Keratinocyte (primary cell): ENCODE data around the gene PSME4. TPM values are rescaled to one million over a fixed set of nuclear protein-coding genes. Genes with fewer than 3 reads are reported as not detected.

ENCODE experiments used
- DNase-seq: peaks from one replicate; pipeline ENCODE4 v3.0.0-alpha.2; 2011; ENCODE audit warnings: low read depth, missing footprints, low spot score
- FAIRE-seq: peaks from 2 replicates; lab custom pipeline; 2011; peaks lifted over from hg19 to GRCh38; lab: Jason Lieb, UNC
- H2AFZ ChIP-seq: 2 replicates; pipeline ENCODE4 v1.6.0; 2012; ENCODE audit warnings: low read length, control low read depth, inconsistent platforms; ENCODE audit not compliant: control insufficient read depth
- H3K27ac ChIP-seq: 2 replicates; pipeline ENCODE4 v1.5.1; 2011; ENCODE audit warnings: low read length; ENCODE audit not compliant: control insufficient read depth, insufficient read depth
- H3K27me3 ChIP-seq: 3 replicates; pipeline ENCODE4 v1.6.0; 2011; ENCODE audit warnings: low read length; ENCODE audit not compliant: control insufficient read depth, insufficient read depth; ENCODE audit errors: extremely low read depth
- H3K36me3 ChIP-seq, 2 experiments: 2 replicates in 1 of 2; 3 replicates in 1 of 2; pipeline ENCODE4 v1.5.1; 2011; ENCODE audit warnings: low read length in 2 of 2, mild to moderate bottlenecking in 1 of 2; ENCODE audit not compliant: control insufficient read depth in 2 of 2, insufficient read depth in 2 of 2; ENCODE audit errors: extremely low read depth in 1 of 2
- H3K4me1 ChIP-seq: 3 replicates; pipeline ENCODE4 v1.5.1; 2011; ENCODE audit warnings: low read length; ENCODE audit not compliant: control insufficient read depth, insufficient read depth; ENCODE audit errors: extremely low read depth
- H3K4me2 ChIP-seq: 3 replicates; pipeline ENCODE4 v1.6.0; 2011; ENCODE audit warnings: low read depth, low read length; ENCODE audit not compliant: control insufficient read depth, insufficient read depth; ENCODE audit errors: extremely low read depth
- H3K4me3 ChIP-seq, 3 experiments: fragments of 200-600 bp in 1 of 3; sonication (generic) in 1 of 3; 2 replicates in 2 of 3; 3 replicates in 1 of 3; pipeline ENCODE4 v1.5.1; 2011 to 2016; ENCODE audit warnings: low read length in 3 of 3, mild to moderate bottlenecking in 3 of 3, control low read depth in 2 of 3, inconsistent platforms in 1 of 3, low read depth in 1 of 3, mixed read lengths in 1 of 3, mixed run types in 1 of 3, moderate library complexity in 1 of 3; ENCODE audit not compliant: control insufficient read depth in 2 of 3, insufficient read depth in 2 of 3; ENCODE audit errors: extremely low read depth in 1 of 3
- H3K79me2 ChIP-seq: 2 replicates; pipeline ENCODE4 v1.6.0; 2012; ENCODE audit warnings: low read length; ENCODE audit not compliant: control insufficient read depth, insufficient read depth
- H3K9ac ChIP-seq: 3 replicates; pipeline ENCODE4 v1.6.0; 2011; ENCODE audit warnings: low read length; ENCODE audit not compliant: control insufficient read depth, insufficient read depth; ENCODE audit errors: extremely low read depth
- H3K9me1 ChIP-seq: 3 replicates; pipeline ENCODE4 v1.6.0; 2011; ENCODE audit warnings: low read length; ENCODE audit not compliant: control insufficient read depth, insufficient read depth; ENCODE audit errors: extremely low read depth
- H3K9me3 ChIP-seq: 2 replicates; pipeline ENCODE4 v1.5.1; 2012; ENCODE audit warnings: low read depth, low read length; ENCODE audit not compliant: control insufficient read depth
- H4K20me1 ChIP-seq: 3 replicates; pipeline ENCODE4 v1.6.0; 2011; ENCODE audit warnings: low read length; ENCODE audit not compliant: control insufficient read depth, insufficient read depth; ENCODE audit errors: extremely low read depth
- EZH2 ChIP-seq: IDR thresholded peaks from one replicate; pipeline ENCODE4 v1.6.1; 2012; ENCODE audit warnings: inconsistent platforms, mild to moderate bottlenecking, low read length, moderate library complexity
- dilution Hi-C: fragments of 300-500 bp; cut with MboI; formaldehyde crosslinking; loops from one replicate; pipeline ENCODE4 v1.7.0; 2020; ENCODE audit warnings: low sequenced_read_pairs; ENCODE audit not compliant: extremely low pct_ligation_motif_present
- polyA plus RNA-seq, 5 experiments: library from polyadenylated mRNA; depleted of rRNA in 3 of 5; stranded (reverse) in 3 of 5; stranded (forward) in 1 of 5; unstranded in 1 of 5; fragments of >200 nt; gene quantifications; 1 replicate in 1 of 5; 2 replicates in 3 of 5; 3 replicates in 1 of 5; pipeline versions ENCODE4 v1.2.1 to v1.2.3, GENCODE V29; 2011 to 2012; ENCODE audit warnings: missing spikeins in 2 of 5, low read depth in 1 of 5, low replicate concordance in 1 of 5
- TF ChIP-seq, protein P1 (sequence below), 3 experiments: IDR thresholded peaks in 1 of 3; conservative IDR thresholded peaks in 1 of 3; optimal IDR thresholded peaks in 1 of 3; 2 replicates in 2 of 3; 3 replicates in 1 of 3; pipeline versions ENCODE3 to v1.5.1; 2011; ENCODE audit warnings: low read length in 3 of 3, mild to moderate bottlenecking in 3 of 3, moderate library complexity in 2 of 3, control low read depth in 1 of 3, inconsistent platforms in 1 of 3; ENCODE audit not compliant: insufficient read depth in 2 of 3; ENCODE audit errors: extremely low read depth in 1 of 3

PSME4 gene
- polyA plus RNA-seq, 1 donor (not counting 4 experiments of a cell fraction or from before 2014, with no cell fraction given) = 59.4 TPM

DNA sequence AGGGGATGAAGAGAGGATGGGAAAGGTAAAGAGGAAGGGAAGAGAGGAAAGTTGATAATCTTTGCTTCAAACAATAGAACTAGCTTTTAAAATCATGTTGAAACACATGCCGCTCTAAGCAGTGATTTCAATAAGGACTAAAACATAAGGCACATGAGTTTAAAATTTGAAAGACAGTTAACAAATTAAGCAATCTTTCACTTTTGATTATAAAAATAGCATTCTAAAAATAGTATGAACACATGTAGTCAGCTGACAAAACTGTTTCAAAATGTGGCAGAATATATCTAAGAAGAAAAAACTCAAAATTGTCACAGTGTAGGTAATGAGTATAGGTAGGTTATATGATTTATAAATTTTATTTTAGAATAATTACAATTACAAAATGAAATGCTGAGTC lies 25.3 kb downstream of the PSME4 start:
- no peaks in the 10 kb centered on the region for H3K9me3 ChIP-seq
- FAIRE-seq = no peak
- dilution Hi-C loops = no loop called here

GRCh38 chr2:53944542-53944941 lies 26.3 kb downstream of the PSME4 start:
- peaks cover 0 to 6% of the 10 kb centered on the region in 2 experiments for H3K36me3 ChIP-seq
- H3K4me2 ChIP-seq = no peak overlapping the region

More for the DNA sequence above, 25.3 kb downstream of the PSME4 start:
- no peak overlapping the region for H3K27ac ChIP-seq
- no peaks in the 10 kb centered on the region for H4K20me1 ChIP-seq
- peaks cover 0 to 6% of the 10 kb centered on the region in 2 experiments for H3K36me3 ChIP-seq
- no peak overlapping the region for H2AFZ ChIP-seq
- H3K4me1 ChIP-seq = no peaks in the 10 kb centered on the region
- H3K9me1 ChIP-seq = no peaks in the 10 kb centered on the region
- H3K4me2 ChIP-seq = no peak overlapping the region
- no peak for DNase-seq
- no peak overlapping the region for H3K4me3 ChIP-seq
- no peaks in the 10 kb centered on the region for H3K27me3 ChIP-seq
- no peak for TF ChIP-seq EZH2
- TF ChIP-seq, protein P1, sequence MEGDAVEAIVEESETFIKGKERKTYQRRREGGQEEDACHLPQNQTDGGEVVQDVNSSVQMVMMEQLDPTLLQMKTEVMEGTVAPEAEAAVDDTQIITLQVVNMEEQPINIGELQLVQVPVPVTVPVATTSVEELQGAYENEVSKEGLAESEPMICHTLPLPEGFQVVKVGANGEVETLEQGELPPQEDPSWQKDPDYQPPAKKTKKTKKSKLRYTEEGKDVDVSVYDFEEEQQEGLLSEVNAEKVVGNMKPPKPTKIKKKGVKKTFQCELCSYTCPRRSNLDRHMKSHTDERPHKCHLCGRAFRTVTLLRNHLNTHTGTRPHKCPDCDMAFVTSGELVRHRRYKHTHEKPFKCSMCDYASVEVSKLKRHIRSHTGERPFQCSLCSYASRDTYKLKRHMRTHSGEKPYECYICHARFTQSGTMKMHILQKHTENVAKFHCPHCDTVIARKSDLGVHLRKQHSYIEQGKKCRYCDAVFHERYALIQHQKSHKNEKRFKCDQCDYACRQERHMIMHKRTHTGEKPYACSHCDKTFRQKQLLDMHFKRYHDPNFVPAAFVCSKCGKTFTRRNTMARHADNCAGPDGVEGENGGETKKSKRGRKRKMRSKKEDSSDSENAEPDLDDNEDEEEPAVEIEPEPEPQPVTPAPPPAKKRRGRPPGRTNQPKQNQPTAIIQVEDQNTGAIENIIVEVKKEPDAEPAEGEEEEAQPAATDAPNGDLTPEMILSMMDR (optimal IDR thresholded peaks at IDR 0.05 in 1 of 3, IDR thresholded peaks at IDR 0.05 in 1 of 3, conservative IDR thresholded peaks at IDR 0.05 in 1 of 3; ENCODE audit: extremely low read depth in 1 of 3, insufficient read depth in 2 of 3, low read length in 3 of 3) = no peak
- H3K9ac ChIP-seq = no peak overlapping the region
- peaks cover 47% of the 10 kb centered on the region for H3K79me2 ChIP-seq

More at GRCh38 chr2:53944542-53944941, 26.3 kb downstream of the PSME4 start:
- H3K9me3 ChIP-seq = no peaks in the 10 kb centered on the region
- no peak overlapping the region for H2AFZ ChIP-seq
- no peaks in the 10 kb centered on the region for H4K20me1 ChIP-seq
- no peak overlapping the region for H3K9ac ChIP-seq
- H3K27me3 ChIP-seq = no peaks in the 10 kb centered on the region
- dilution Hi-C loops = no loop called here
- no peaks in the 10 kb centered on the region for H3K9me1 ChIP-seq
- H3K4me3 ChIP-seq = no peak overlapping the region
- no peak overlapping the region for H3K27ac ChIP-seq
- DNase-seq (no peak), FAIRE-seq (no peak)
- H3K4me1 ChIP-seq = no peaks in the 10 kb centered on the region
- H3K79me2 ChIP-seq = peaks cover 39% of the 10 kb centered on the region
- TF ChIP-seq, protein P1 (optimal IDR thresholded peaks at IDR 0.05 in 1 of 3, IDR thresholded peaks at IDR 0.05 in 1 of 3, conservative IDR thresholded peaks at IDR 0.05 in 1 of 3; ENCODE audit: extremely low read depth in 1 of 3, insufficient read depth in 2 of 3, low read length in 3 of 3) = no peak
- no peak for TF ChIP-seq EZH2
